NCI-H1048 (cell line): Measurements from ENCODE around the gene MCRS1.
"Not testable (repeated sequence)": the region's sequence is repeated elsewhere in the genome, so short reads cannot be mapped to it uniquely, and the experiment has no call there.

ENCODE experiments used
- DNase-seq: peaks from one replicate; lab custom pipeline; 2025; lab: John Stamatoyannopoulos, UW

Gene MCRS1, protein sequence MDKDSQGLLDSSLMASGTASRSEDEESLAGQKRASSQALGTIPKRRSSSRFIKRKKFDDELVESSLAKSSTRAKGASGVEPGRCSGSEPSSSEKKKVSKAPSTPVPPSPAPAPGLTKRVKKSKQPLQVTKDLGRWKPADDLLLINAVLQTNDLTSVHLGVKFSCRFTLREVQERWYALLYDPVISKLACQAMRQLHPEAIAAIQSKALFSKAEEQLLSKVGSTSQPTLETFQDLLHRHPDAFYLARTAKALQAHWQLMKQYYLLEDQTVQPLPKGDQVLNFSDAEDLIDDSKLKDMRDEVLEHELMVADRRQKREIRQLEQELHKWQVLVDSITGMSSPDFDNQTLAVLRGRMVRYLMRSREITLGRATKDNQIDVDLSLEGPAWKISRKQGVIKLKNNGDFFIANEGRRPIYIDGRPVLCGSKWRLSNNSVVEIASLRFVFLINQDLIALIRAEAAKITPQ

DNA sequence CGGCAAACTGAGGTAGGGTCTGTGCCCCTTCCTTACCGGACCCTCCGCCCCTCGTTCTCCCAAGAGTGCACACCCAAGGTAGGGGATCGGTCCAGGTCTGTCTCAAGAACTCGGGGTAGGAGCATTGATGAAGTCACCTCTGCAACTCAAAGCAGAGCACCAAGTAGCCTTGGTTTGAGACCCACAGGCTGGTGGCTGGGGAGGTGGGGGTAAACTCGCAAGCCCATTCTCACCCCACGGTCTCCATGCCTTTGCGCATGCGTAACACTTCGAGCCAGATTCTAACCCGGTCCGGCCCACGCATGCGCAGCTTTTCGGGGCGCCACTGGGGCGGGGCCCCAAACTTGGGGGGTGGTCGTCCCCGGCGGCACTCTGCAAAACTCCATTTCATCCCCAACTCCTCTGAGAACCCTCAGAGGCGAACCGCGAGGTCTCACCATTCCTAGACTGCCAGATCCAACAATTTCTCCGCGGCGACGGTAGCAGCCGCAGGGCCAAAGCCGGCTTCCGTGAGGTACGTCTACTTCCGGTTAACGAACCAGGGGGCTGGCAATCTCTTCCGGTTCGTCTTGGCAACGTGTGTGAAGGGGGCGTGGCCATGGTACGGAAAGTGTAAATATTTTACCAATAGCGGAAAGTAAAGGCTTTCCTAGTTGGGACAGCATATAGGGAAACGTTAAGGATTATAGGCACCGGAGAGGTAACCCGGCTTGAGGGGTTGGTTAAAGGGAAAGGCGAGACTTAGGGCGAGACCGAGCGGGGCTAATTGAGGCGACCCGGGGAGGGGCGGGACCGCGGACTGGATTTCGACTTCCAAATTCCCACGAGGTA lies at the start of gene MCRS1:
TSS of gene MCRS1 (minus strand) at position 532 of the 831 bp plus-strand sequence. CDS start 1,411 bp downstream, outside the sequence.
- peak; percentile 85 for DNase-seq

DNA sequence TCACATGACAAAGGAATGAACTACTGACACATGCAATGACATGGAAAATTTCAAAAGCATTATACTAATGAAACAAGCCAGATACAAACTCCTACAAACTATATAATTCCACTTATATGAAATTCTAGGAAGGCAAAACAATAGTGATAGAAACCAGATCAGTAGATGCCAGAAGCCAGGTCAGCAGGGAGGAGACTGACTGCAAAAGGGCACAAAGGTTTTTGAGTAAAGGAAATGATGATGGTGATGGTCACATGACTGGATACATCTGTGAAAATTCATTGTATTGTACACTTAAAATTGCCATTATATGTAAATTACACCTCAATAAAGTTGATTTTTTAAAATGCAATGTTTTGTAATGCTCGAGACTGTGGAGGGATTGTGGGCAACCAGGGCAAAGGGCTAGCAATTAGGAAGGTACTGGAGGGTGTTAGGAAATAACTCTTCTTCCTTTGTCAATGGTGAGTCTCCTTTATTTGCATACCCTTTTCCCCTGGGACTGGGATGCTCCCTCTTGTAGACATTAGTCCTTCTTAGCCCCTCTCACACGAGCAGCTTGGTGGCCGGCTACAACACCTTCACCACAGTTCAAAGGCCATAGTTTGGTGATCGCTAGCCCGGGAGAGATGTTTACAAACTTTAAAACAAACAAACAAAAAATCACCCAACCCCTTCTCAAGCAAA lies 48.7 kb upstream of the MCRS1 start:
- no peak for DNase-seq

DNA sequence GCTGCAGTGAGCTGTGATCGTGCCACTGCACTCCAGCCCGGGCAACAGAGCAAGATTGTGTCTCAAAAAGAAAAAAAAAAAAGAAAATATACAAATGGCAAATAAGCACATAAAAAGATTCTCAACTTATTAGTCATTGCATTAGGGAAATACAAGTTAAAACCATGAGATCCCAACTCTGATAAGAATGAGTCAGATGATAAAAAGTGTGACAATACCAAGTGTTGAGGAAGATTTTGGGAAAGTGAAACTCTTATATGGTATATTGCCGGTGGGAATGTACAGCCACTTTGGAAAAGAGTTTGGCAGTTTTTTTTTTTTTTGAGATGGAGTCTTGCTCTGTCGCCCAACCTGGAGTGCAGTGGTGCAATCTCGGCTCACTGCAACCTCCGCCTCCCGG lies 47.8 kb upstream of the MCRS1 start:
- no peak for DNase-seq

DNA sequence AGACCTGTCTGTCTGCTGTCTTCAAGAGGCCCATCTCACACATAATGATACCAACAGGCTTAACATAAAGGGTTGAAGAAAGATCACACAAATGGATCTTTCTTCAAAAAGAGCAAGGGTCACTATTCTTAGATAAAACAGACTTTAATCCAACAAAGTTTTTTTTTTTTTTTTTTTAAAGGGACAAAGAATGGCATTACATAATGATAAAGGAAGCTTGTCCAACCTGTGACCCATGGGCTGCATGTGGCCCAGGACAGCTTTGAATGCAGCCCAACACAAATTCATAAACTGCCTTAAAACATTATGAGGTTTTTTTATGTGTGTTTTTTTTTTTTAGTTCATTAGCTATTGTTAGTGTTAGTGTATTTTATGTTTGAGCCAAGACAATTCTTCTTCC lies 44.3 kb upstream of the MCRS1 start:
- DNase-seq: no peak

DNA sequence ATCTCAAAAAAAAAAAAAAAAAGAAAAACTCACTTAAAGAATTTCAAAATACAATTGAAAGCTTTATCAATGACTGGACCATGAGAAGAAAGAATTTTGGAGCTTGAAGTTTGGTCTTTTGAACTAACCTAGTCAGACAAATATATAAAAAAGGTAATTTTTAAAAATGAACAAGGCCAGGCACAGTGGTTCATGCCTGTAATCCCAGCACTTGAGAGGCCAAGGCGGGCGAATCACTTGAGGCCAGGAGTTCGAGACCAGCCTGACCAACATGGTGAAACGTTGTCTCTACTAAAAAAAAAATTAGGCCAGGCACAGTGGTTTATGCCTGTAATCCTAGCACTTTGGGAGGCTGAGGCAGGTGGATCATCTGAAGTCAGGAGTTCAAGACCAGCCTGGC lies 42.8 kb upstream of the MCRS1 start:
- DNase-seq: not testable (repeated sequence)

DNA sequence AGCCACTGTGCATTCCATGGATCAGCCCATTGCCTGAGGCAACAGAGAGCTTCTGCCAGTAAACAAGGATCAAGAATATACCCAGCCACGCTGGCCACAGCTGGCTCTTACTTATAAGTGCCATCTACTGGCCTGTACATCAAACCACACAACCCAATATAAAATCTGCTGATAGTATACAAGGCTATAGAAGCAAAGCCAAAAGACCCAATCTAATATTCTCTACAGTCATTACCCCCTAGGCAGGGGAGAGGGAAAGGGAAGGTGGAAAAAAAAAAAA lies 41.9 kb upstream of the MCRS1 start:
- DNase-seq: no peak

DNA sequence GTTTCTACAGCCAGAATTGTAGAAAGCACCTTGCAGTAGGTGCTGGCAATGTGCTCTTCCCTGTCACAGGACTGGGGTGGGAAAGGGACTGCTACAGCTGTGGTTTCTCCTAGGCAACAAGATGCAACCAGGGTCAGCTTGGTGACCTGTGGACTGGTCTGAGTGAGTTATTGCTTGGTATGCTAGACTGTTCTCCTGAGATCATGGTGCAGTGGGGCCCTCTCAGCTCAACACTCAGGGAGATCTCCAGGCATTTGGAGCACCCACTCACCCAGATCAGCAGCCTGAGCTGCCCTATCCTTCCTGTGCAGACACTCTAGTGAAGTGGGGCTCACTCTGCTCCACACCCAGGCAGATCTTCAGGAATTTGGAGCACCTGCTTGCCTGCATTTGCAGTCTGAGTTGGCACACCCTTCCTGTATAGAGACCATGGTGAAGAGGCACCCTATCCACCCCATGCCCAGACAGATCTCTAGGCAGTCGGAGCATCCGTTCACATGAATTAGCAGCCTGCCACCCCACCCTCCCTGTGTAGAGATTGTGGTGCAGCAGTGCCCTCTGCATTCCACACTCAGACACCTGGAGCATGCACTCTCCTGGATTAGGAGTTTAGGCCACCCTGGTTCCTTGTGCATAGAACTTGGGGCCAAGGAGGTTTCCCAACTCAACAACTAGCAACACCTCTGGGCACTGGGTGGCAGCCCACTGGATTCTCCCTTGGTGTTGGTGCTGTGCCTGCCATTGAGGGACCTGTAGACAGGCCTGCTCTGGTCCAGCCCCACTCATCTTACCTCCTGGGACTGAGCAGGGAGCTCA lies 41.3 kb upstream of the MCRS1 start:
- no peak for DNase-seq

DNA sequence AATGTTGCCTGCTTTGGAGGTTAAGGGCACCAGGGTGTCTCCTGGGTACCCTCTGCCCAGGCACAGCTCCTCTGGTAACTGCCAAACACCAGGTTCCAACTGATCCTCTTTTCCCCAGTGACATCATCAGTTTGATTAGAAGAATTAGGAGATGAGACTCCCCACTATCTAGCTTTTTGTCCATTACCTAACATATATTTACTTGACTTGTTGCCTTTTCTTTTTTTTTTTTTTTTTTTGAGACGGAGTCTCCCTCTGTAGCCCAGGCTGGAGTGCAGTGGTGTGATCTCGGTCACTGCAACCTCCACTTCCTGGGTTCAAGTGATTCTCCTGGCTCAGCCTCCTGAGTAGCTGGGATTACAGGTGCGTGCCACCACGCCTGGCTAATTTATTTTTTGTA lies 37.6 kb upstream of the MCRS1 start, which contains the start of gene FAM186B:
TSS of gene FAM186B (minus strand) at position 101 of the 400 bp plus-strand sequence. CDS start 162 bp downstream, outside the sequence.
- not testable (repeated sequence) for DNase-seq

DNA sequence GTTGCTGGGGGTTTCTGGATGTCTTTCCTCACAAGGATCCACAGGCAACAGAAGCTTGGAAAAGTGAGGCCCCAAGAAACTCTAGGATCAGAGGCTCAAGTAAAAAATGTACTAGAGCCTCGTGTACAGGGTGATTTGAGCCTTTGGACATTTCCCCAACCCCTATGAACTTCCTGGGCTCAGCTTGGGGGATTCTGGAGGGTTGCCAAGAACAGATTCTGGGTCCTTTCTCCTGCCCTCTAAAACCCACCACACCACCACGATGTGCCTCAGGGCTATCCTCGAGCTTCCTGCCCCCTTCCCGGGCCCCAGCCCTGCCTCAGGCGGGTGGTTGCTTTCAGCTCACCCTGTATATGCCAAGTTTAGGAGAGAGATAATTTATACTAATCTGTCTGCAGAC lies 36.9 kb upstream of the MCRS1 start:
- no peak for DNase-seq

DNA sequence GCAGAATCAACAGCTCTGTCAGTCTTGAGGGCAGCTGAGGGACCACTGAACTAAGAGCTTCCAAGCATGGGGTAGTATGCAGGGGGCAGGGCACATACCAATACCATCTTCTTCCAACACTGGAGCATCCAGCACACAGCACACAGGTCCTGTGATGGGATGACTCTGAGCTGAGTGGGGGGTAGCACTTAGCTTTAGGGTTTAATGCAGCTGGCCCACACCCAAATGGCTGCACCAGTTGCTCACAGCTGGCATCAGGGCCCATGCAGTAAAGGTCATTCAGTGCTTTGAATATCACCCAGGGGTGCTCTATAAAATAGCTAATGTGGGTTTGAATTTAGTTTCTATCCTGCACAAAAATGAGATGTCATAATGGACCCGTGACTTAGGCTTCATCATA lies 35.8 kb upstream of the MCRS1 start:
- no peak for DNase-seq

DNA sequence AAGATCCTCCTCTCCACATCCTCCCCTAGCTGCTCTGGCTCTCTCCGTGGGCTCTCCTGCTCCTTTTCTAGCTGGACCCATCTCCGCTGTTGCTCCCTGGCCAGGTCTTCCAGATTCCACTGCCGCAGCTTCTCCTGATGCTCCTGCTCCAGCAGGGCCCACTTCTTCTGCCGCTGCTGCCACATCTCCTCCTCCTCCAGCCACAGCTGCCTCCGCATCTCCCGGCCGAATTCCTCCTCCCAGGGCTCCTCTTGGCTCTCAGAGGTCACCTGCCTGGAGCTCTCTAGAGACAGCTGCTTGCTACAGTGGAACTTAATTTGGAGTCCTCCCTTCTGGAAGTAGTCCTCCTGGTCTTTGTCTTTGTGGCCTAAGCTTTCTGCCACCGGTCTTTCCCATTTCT lies 32.0 kb upstream of the MCRS1 start:
- DNase-seq: no peak

DNA sequence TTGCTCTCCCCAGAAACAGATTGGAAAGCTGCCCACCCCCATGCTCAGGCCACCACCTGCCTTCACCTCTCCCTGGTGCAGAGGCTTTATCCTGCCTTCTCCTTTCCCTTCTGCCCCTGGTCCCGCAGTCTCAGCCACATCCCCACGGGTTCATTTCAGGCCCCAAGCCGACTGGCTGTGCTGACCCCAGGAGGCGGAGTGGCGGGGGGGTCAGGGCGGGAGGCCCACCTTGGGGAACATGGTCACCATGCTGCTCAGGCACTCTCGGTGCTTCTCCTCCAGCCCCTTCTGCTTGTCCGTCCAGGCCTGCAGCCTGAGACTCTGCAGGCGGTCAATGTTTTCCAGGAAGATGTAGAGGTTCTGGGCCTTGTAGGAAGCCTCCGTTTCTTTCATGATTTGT lies 30.6 kb upstream of the MCRS1 start:
- no peak for DNase-seq

DNA sequence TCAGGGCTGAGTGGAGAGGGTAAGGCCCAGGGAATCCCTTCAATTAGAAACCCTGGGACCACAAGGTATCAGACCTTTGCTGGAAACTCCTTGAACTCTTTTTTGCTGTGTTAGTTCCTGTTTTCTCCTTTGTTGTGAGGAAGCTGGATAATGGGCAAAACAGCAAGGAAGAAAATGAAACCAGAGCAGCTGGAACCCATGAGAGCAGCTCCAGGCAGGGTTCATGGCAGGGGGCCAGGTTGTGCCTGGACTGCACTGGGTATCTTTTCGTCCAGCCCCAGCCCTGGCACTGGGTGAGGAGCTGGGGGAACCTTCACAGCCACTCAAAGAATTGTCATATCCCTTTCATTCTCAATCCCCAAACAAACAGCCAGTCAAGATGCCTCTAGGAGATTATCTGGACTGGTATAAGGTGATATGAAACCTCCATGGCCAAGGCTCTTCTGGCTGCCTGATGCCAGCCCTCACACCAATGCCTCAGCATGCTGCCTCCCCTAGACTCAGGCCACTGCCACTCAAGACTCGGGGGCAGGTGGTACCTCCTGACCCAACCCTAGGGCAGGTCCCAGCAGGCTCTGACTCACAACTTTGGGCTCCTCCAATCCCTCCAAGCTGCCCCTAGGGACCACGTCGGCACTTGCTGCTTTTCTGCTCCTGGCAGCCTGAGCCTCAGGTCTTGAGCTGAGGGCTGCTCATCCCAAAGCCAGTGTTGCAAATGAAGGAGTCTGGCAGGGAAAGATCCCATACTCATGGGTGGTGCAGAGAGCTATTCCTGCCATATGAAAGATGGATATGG lies 21.0 kb upstream of the MCRS1 start:
- DNase-seq: no peak

DNA sequence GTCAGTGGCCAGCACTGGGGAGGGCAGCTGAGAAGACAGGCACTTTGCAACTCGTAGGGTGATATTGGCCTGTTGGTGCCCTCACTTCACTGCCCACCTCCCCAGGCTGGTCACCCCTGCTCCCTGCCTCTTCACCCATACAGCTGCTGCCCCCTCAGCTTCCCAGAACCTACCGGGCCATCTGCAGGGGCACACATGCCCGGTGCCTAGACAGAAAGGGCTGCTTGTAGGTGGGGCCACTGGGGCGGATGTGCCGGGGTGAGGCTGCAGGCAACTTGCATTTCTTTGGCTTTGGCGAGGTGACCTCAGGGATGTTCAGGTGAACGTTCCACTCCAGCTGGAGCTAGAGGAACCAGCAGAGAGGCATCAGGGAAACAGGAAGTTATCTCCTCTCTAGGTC lies 20.3 kb upstream of the MCRS1 start:
- no peak for DNase-seq

DNA sequence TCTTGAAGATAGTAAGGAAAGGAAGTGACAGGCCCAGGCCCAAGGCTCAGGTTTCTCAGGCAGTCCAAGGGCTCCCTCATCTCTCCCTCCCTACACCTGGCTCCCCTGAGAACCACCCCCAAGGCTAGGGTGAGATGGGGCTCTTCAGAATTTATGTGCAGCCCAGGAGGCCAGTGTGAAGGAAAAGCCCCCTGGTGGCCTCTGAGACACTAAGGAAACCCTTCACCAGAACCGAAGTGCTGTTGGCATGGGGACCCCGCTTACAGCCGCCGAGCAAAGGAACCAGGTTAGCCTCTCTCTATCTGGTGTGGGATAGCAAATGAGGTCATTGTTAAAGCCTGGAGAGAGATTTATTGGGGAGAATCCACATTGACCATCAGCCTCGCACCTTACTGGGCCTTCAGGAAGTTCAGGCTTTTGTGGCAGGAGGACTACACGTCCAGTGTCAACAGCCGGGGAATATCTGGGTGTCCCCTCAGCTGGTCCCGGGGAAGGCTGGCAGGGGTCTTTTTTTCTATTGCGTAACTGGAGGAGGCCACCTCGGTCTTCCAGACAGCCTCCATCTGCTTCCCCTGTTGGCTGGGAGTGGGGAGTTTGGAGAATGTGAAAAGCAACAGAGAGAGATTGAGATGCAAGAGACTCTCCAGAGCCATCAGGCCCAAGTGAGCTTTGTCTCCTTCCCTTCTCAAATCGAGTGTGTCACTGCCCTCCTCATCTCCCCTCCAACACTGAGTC lies 19.4 kb upstream of the MCRS1 start:
- DNase-seq: no peak

DNA sequence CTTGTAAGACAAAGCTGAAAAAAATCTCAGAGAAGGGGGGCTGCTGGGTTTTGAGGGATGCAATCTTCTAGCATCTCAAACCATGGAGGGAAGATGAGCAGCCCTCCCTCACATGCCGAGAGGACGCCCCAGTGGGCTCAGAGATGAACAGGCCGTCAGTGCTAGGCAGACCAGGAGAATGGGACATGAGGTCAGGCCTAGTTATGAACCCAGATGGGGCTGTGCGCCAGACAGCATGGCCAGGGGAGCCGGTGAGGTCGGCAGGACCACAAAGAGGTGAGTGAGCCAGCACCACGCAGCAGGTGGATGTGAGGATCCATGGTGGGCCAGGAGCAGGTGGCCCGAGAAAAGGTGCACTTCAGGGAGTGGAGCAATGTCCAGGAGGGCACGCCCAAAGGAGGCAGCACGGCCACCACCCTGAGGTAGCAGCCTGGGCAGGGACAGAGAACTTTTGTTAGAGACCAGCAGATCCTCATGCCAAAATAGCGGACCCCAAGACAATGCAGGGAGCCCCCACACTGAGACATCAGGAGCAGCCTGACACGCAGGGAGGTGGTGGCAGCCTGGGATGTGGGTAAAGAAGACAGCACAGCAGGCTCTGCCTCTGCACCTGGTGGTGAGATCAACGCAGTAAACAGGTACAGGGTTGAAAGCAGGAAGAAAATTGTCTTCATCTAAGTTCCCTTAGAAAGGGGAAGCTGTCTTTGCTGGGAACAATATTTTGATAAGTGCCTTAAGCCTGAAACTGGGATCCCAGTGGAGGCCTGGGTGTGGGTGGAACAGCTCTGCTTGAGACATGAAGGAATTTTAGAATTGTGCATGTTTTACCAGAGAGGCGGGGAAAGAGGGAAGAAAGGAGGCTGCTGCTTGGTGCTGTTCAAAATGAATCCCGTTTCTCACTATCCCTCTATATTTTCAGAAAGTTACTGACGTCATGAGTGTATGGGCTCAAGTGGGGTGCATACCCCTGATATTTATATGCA lies 17.8 kb upstream of the MCRS1 start:
- no peak for DNase-seq

DNA sequence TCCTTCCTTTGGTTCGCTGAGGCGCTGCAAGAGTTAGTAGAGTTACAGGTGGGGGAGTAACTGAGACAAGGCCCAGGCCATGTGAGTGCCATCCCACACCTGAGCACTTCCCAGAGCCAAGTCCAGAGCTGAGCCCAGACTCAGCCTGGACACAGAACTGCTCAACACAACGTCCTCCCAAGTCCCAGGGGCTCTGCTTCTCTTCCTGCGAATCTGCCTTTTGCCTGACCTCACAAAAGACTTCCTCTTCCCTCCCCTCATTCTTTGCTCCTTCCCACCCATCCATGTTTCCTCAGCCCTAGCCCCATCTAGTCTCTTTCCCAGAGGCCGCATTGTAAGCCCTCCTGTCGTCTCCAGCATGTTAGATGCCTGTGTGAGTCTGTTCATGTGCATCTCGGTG lies 16.6 kb upstream of the MCRS1 start:
- DNase-seq: no peak

DNA sequence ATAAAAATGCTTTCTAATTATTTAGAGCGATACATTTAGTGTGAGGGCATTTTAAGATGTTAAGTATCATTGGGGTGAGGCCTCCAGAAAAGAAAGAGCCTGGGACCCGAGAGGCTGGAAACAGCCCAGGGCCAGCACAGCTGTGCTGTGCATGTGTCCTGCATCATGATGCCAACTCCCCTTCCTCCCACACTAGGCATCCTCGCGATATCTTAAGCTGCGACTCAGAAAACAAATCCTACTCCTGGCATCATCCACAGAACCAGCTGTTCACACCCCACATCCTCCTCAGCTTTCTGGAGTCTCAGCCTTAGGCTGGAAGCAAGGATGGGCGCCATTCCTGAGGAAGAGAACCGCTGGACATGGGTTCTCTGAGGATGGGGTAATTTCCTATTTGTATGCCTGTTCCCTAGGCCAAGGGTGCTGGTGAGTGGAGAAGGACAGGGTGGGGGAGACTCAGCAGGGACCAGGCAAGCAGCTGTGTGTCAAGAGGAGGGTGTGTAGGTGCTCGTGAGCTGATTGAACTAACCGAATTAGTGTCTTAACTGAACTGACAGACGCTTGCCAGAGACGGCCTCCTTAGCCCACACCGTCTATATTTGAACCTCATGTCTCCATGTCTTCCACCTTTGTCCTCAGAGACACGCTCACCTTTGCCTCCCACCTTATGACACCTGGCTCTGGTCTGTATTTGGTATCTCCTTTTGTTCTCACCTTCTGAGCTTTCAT lies 15.6 kb upstream of the MCRS1 start:
- DNase-seq: no peak
